Breast epithelium (tissue), 3 donors: ENCODE measurements around the gene KCNN3.

ENCODE experiments used
- CTCF ChIP-seq, 3 donors: fragments of 450-650 bp; IDR thresholded peaks; one replicate each; pipeline ENCODE4 v1.5.1; 2016 to 2017; ENCODE audit warnings: antibody characterized with exemption in 3 of 3, mild to moderate bottlenecking in 3 of 3, moderate library complexity in 3 of 3
- POLR2A ChIP-seq: fragments of 450-650 bp; IDR thresholded peaks from one replicate; pipeline ENCODE4 v1.6.1; 2016; ENCODE audit warnings: antibody characterized with exemption, mild to moderate bottlenecking, moderate library complexity

- no peak for TF ChIP-seq CTCF (IDR thresholded peaks at IDR 0.05)
- TF ChIP-seq POLR2A: no peak
Measured at GRCh38 chr1:154706851-154707250, 163.2 kb downstream of the KCNN3 start.
